Neutrophil (primary cell): ENCODE results near the gene COL1A1.

ENCODE experiments used
- H3K27ac ChIP-seq: fragments of 200-600 bp; sonication (generic); 2 replicates; pipeline ENCODE4 v1.5.1; 2016; ENCODE audit warnings: mild to moderate bottlenecking, moderate library complexity
- H3K27me3 ChIP-seq: fragments of 200-600 bp; sonication (generic); 2 replicates; pipeline ENCODE4 v1.6.0; 2016; ENCODE audit warnings: mild to moderate bottlenecking
- H3K36me3 ChIP-seq: fragments of 200-600 bp; sonication (generic); 2 replicates; pipeline ENCODE4 v1.5.1; 2017
- H3K4me1 ChIP-seq, 2 experiments: fragments of 200-600 bp in 1 of 2; sonication (generic) in 1 of 2; 1 replicate in 1 of 2; 2 replicates in 1 of 2; pipeline versions ENCODE4 v1.5.1 to v1.6.1; 2013 to 2016; ENCODE audit warnings: low read depth in 1 of 2, low read length in 1 of 2, mild to moderate bottlenecking in 1 of 2, moderate library complexity in 1 of 2; ENCODE audit not compliant: control insufficient read depth in 1 of 2, insufficient read depth in 1 of 2
- H3K4me3 ChIP-seq, 2 experiments: fragments of 200-600 bp in 1 of 2; sonication (generic) in 1 of 2; 1 replicate in 1 of 2; 2 replicates in 1 of 2; pipeline ENCODE4 v1.5.1; 2013 to 2016; ENCODE audit warnings: low read depth in 1 of 2, low read length in 1 of 2, mild to moderate bottlenecking in 1 of 2, moderate library complexity in 1 of 2
- H3K9me3 ChIP-seq: fragments of 200-600 bp; sonication (generic); 2 replicates; pipeline ENCODE4 v1.5.1; 2016
- TF ChIP-seq, protein P1 (sequence below): fragments of 200-600 bp; sonication (generic); IDR thresholded peaks from 2 replicates; pipeline ENCODE4 v1.5.1; 2016; ENCODE audit warnings: antibody characterized with exemption

COL1A1 gene

DNA sequence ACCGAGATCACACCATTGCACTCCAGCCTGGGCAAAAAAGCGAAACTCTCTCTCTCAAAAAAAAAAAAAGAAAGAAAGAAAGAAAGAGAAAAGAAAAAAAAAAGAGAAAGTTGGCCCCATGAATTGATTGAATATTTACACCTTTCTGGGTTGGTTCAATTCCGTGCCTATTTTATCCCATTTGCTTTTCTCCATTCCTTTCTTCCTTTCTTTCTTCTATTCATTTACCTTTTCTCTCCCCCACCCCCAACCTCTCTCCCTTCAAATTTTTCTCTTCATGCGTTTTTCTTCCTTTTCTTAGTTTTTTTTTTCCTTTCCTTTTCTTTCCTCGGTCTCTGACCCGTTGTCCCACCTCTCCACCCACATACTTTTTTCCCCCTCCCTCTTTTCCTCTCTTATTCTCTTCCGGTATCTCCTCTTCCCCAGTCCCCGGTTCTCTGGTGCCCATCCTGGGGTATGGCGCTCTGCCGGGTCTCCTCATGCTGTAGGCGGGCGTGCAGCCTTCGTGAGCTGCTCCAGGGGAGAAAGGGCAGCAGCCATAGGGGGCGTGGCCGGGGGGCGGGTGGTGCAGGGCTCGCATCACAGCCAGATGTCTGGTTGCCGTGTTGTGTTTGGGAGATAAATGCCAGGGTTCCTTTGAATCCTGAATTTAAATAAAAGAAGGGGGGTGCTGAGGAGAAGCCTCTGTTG lies 5.3 kb upstream of the COL1A1 start:
- TF ChIP-seq, protein P1, sequence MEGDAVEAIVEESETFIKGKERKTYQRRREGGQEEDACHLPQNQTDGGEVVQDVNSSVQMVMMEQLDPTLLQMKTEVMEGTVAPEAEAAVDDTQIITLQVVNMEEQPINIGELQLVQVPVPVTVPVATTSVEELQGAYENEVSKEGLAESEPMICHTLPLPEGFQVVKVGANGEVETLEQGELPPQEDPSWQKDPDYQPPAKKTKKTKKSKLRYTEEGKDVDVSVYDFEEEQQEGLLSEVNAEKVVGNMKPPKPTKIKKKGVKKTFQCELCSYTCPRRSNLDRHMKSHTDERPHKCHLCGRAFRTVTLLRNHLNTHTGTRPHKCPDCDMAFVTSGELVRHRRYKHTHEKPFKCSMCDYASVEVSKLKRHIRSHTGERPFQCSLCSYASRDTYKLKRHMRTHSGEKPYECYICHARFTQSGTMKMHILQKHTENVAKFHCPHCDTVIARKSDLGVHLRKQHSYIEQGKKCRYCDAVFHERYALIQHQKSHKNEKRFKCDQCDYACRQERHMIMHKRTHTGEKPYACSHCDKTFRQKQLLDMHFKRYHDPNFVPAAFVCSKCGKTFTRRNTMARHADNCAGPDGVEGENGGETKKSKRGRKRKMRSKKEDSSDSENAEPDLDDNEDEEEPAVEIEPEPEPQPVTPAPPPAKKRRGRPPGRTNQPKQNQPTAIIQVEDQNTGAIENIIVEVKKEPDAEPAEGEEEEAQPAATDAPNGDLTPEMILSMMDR, result no peak
- Histone ChIP-seq H3K9me3 (no peaks in the 10 kb centered on the region), H3K4me1 (no peaks in the 10 kb centered on the region), H3K27me3 (peaks cover 90% of the 10 kb centered on the region), H3K36me3 (no peaks in the 10 kb centered on the region), H3K4me3 (no peak overlapping the region), H3K27ac (no peak overlapping the region)

DNA sequence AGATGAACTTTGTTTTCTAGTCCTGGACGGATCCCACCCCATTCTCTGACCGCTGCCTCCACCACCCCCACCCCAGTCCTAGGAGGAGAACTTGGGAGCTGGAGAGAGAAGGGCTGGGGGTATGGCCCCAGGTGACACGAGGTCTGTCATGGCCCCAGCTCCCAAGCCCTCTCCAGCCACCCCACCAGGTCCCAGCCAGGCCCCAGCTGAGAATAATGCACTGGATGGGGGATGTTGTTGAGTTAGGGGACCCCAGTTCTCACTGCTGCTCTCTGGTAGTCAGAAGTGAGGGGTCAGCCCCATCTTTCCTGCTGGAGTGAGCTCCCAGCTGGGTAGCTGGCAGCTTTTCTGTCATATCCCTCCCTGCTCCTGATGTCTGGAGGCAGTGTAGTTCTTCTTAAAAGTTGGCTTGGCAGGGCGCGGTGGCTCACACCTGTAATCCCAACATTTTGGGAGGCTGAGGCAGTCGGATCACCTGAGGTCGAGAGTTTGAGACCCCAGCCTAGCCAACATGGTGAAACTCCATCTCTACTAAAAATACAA lies 4.6 kb upstream of the COL1A1 start:
- H3K4me3 ChIP-seq, result no peak overlapping the region
- H3K9me3 ChIP-seq, result no peaks in the 10 kb centered on the region
- H3K4me1 ChIP-seq, result peaks cover 3 to 5% of the 10 kb centered on the region in 2 experiments
- peaks cover 90% of the 10 kb centered on the region for H3K27me3 ChIP-seq
- no peak overlapping the region for H3K27ac ChIP-seq
- H3K36me3 ChIP-seq, result no peaks in the 10 kb centered on the region
- TF ChIP-seq, protein P1, result no peak

DNA sequence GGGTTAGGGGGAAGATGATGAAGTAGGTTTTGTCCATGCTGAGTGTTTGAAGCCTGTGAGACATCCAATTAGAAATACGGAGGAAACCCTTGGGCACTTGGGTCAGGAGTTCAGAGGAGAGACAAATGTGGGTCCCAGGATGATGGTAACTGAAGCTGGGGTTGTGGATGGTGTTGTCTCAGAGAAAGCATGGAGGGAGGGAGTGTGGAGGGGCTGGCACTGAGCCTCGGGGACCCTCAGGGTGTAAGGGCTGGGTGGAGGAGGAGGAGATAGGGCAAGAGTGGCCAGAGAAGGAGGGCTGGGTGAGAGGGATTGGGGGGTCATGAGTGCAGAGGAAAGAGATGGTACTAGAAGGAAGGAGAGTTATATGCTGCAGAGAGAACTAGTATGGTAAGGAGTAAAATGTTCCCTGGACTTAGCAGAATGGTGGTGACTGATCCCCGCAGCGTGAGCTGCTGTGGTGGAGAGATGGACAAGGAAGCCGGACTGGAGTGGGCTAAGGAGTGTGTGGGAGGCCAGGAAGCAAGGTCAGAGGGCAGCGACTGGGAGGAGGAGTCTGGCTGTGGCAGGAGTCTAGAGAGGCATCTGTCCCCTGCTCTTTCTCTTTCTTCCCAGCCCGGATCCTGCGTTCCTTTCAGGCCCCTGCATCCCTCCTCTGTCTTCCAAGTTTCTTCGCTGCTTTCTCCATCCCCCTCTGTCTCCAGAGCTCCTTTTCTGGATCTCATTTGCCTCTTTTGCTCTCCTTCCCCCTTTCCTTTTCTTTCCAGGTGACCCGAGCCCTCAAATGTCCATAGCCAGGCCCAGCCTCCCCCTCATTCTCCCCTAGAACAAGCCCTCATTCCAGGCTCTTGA lies 3.9 kb upstream of the COL1A1 start:
- TF ChIP-seq, protein P1, result no peak
- Histone ChIP-seq H3K27ac (no peak overlapping the region), H3K4me3 (no peak overlapping the region), H3K36me3 (no peaks in the 10 kb centered on the region), H3K9me3 (no peaks in the 10 kb centered on the region), H3K27me3 (peaks cover 88% of the 10 kb centered on the region), H3K4me1 (peaks cover 10 to 12% of the 10 kb centered on the region in 2 experiments)

DNA sequence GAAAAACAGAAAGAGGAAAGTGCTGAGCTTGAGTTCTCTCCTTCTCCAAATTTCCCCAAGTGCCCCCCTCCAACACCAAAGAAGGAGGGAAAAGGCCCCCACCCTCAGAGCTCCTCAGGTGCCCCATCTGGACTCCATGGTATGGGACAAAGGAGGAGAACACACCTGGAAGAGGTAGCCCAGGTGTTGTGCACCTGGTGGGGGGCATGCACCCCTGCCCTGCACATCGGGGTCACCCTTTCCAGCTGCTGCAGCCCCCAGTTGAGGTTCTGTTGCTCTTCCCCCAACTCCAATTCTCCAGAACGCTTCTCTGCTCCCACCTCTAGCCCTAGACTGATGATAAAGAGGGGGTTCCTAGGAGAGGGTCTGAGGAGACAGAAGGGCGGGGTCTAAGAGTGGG lies 3.0 kb upstream of the COL1A1 start:
- Histone ChIP-seq H3K27ac (no peak overlapping the region), H3K36me3 (no peaks in the 10 kb centered on the region), H3K9me3 (no peaks in the 10 kb centered on the region), H3K4me1 (peaks cover 17 to 21% of the 10 kb centered on the region in 2 experiments), H3K27me3 (peaks cover 87% of the 10 kb centered on the region), H3K4me3 (no peak overlapping the region)
- TF ChIP-seq, protein P1, result no peak

DNA sequence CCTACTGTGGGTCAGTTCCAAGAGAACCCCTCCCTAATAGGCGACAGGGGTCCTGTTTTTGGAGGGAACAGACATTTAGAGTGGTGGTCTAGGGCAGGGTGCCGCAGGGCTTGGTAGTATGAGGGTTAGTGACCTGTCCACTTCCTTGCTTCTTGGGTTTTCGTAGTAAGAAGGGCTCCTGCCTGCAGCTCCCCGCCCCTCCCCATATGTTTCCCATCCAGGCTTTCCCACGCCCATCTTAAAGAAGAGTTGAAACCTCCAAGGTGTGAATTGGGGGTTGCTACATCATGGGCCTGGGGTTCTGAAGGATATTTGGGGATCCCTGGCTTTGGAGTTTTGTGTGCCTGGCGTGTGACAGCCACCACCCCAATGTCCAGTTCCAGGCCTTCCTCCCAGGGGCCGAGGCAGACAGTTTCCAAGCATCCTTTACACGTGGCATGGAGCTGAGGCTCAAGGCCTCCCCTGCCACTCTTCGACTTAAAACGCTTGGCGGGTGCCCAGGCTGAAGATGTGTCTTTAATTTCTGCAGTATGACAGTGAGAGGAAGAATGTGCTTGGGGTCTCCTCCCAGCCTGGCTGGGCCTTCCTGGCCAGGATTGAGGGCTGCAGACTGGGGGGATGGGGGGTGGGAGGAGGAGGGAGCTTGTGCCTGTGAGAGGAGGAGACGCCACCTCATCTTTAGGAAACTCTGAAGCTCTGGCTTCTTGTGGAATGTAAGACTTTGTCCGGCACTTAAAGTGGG lies 2.3 kb upstream of the COL1A1 start:
- Histone ChIP-seq H3K36me3 (no peaks in the 10 kb centered on the region), H3K27ac (no peak overlapping the region), H3K9me3 (no peaks in the 10 kb centered on the region), H3K27me3 (peaks cover 92% of the 10 kb centered on the region), H3K4me3 (no peak overlapping the region), H3K4me1 (peaks cover 17 to 22% of the 10 kb centered on the region in 2 experiments)
- TF ChIP-seq, protein P1, result no peak
